GM21786 (cell line): ENCODE data around the gene ATP8B4.

Experiments
- ATAC-seq: cut with Tn5 transposase; IDR thresholded peaks from one replicate; pipeline ENCODE4 v1.9.1; 2021; ENCODE audit not compliant: unreplicated experiment

Gene ATP8B4

GRCh38 chr15:49865925-49866757 is 252.9 kb downstream of the ATP8B4 start:
- ATAC-seq: no peak

- no peak for ATAC-seq
Observed at GRCh38 chr15:49864251-49864650, 254.8 kb downstream of the ATP8B4 start.

GRCh38 chr15:49863431-49864224 is 255.4 kb downstream of the ATP8B4 start:
- no peak for ATAC-seq

GRCh38 chr15:49860101-49860500 is 258.9 kb downstream of the ATP8B4 start:
- no peak for ATAC-seq

GRCh38 chr15:49857496-49858475 is 261.2 kb downstream of the ATP8B4 start:
- no peak for ATAC-seq

- no peak for ATAC-seq
Observed at GRCh38 chr15:49855917-49856637, 263.0 kb downstream of the ATP8B4 start.

GRCh38 chr15:49852756-49853155 is 266.3 kb downstream of the ATP8B4 start:
- no peak for ATAC-seq

- ATAC-seq: no peak
Observed at GRCh38 chr15:49848807-49849206, 270.2 kb downstream of the ATP8B4 start.

- ATAC-seq: no peak
Observed at GRCh38 chr15:49848282-49848724, 270.7 kb downstream of the ATP8B4 start.

- no peak for ATAC-seq
Observed at GRCh38 chr15:49847423-49848281, 271.4 kb downstream of the ATP8B4 start.

- no peak for ATAC-seq
Observed at GRCh38 chr15:49844390-49844789, 274.6 kb downstream of the ATP8B4 start.

GRCh38 chr15:49843725-49844124 is 275.3 kb downstream of the ATP8B4 start:
- ATAC-seq: no peak

GRCh38 chr15:49842031-49842730 is 276.9 kb downstream of the ATP8B4 start:
- ATAC-seq: no peak

GRCh38 chr15:49832511-49832910 is 286.5 kb downstream of the ATP8B4 start:
- no peak for ATAC-seq

GRCh38 chr15:49831206-49831965 is 287.6 kb downstream of the ATP8B4 start:
- ATAC-seq: no peak

GRCh38 chr15:49830391-49830790 is 288.6 kb downstream of the ATP8B4 start:
- ATAC-seq: no peak

GRCh38 chr15:49827311-49827710 is 291.7 kb downstream of the ATP8B4 start:
- no peak for ATAC-seq

GRCh38 chr15:49826640-49827234 is 292.3 kb downstream of the ATP8B4 start:
- no peak for ATAC-seq
